ENCODE results near the gene TSPAN7. TPM values are rescaled to one million over a fixed set of nuclear protein-coding genes. Genes with fewer than 3 reads are reported as not detected.

Gene TSPAN7
- total and polyA plus RNA-seq, 4 donors: 6.2 to 71.1 (median 23.7) TPM

DNA sequence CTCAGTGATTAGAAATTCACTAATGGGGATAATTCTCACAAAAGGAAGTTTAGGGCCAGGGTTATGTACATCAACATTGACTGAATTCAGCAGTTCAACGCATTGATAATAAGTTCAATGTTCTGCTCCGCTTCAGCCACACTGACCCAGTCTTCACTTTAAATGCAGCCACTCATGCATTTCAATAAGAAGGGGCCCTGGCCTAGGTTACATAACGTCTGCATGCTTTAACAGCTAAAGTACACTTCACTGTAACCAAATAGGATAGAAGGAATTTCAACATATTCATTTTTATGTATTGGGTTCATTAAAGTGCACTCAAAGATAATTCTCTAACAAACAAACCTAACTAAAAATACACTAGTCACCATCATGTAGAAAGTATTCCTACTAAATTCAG is 12.8 kb upstream of the TSPAN7 start:
- Histone ChIP-seq H3K9me3 (ENCODE audit: control insufficient read depth, low read length) (no peaks in the 10 kb centered on the region), H3K4me1 (ENCODE audit: control insufficient read depth in 1 of 2, insufficient read depth in 2 of 2, low read length in 2 of 2) (no peaks in the 10 kb centered on the region), H3K4me3 (ENCODE audit: low read length in 2 of 2) (no peak overlapping the region), H3K36me3 (ENCODE audit: control insufficient read depth in 1 of 2, insufficient read depth in 2 of 2, low read length in 1 of 2) (no peaks in the 10 kb centered on the region), H3K27me3 (ENCODE audit: control insufficient read depth in 1 of 2, insufficient read depth in 2 of 2, low read length in 1 of 2) (no peaks in the 10 kb centered on the region), H3K27ac (ENCODE audit: low read depth in 1 of 2, low read length in 2 of 2) (no peak overlapping the region)
- 54 to 80% methylated on average over 3 of the region's 3 CpGs for WGBS, 2 donors
- DNase-seq (no peak), ATAC-seq (ENCODE audit: low FRiP score) (no peak)
- intact Hi-C loops (cut with DNase I): no loop called here

GRCh38 chrX:38552721-38553120 is 8.6 kb upstream of the TSPAN7 start:
- H3K4me1 ChIP-seq (ENCODE audit: control insufficient read depth in 1 of 2, insufficient read depth in 2 of 2, low read length in 2 of 2): no peaks in the 10 kb centered on the region
- intact Hi-C loops (cut with DNase I): no loop called here
- no peak for DNase-seq

GRCh38 chrX:38558686-38559085 is 2.7 kb upstream of the TSPAN7 start:
- Histone ChIP-seq H3K27me3 (ENCODE audit: control insufficient read depth in 1 of 2, insufficient read depth in 2 of 2, low read length in 1 of 2) (no peaks in the 10 kb centered on the region), H3K9me3 (ENCODE audit: control insufficient read depth, low read length) (no peaks in the 10 kb centered on the region), H3K4me3 (ENCODE audit: low read length in 2 of 2) (no peak overlapping the region), H3K36me3 (ENCODE audit: control insufficient read depth in 1 of 2, insufficient read depth in 2 of 2, low read length in 1 of 2) (no peaks in the 10 kb centered on the region), H3K27ac (ENCODE audit: low read depth in 1 of 2, low read length in 2 of 2) (no peak overlapping the region), H3K4me1 (ENCODE audit: control insufficient read depth in 1 of 2, insufficient read depth in 2 of 2, low read length in 2 of 2) (no peaks in the 10 kb centered on the region)
- 85 to 96% methylated on average over 2 of the region's 2 CpGs for WGBS, 2 donors
- DNase-seq: no peak
- ATAC-seq (ENCODE audit: low FRiP score): no peak
- intact Hi-C loops (cut with DNase I): no loop called here

More at GRCh38 chrX:38552721-38553120, 8.6 kb upstream of the TSPAN7 start:
- no peak for ATAC-seq (ENCODE audit: low FRiP score)
- no peaks in the 10 kb centered on the region for H3K9me3 ChIP-seq (ENCODE audit: control insufficient read depth, low read length)
- WGBS, 2 donors: 69 to 86% methylated on average over 1 of the region's 1 CpG
- H3K4me3 ChIP-seq (ENCODE audit: low read length in 2 of 2): no peak overlapping the region
- H3K27ac ChIP-seq (ENCODE audit: low read depth in 1 of 2, low read length in 2 of 2): no peak overlapping the region
- H3K36me3 ChIP-seq (ENCODE audit: control insufficient read depth in 1 of 2, insufficient read depth in 2 of 2, low read length in 1 of 2): no peaks in the 10 kb centered on the region
- H3K27me3 ChIP-seq (ENCODE audit: control insufficient read depth in 1 of 2, insufficient read depth in 2 of 2, low read length in 1 of 2): no peaks in the 10 kb centered on the region

- Histone ChIP-seq H3K27me3 (ENCODE audit: control insufficient read depth in 1 of 2, insufficient read depth in 2 of 2, low read length in 1 of 2) (no peaks in the 10 kb centered on the region), H3K27ac (ENCODE audit: low read depth in 1 of 2, low read length in 2 of 2) (no peak overlapping the region), H3K36me3 (ENCODE audit: control insufficient read depth in 1 of 2, insufficient read depth in 2 of 2, low read length in 1 of 2) (no peaks in the 10 kb centered on the region), H3K9me3 (ENCODE audit: control insufficient read depth, low read length) (no peaks in the 10 kb centered on the region), H3K4me1 (ENCODE audit: control insufficient read depth in 1 of 2, insufficient read depth in 2 of 2, low read length in 2 of 2) (no peaks in the 10 kb centered on the region), H3K4me3 (ENCODE audit: low read length in 2 of 2) (peak overlapping the region; percentile 25 to 28)
- intact Hi-C loops (cut with DNase I): no loop called here
- ATAC-seq (ENCODE audit: low FRiP score) (no peak), DNase-seq (peak in 1 of 2 donors; percentile 38)
- WGBS, 2 donors: 53 to 56% methylated on average over 9 of the region's 9 CpGs
These were observed 591 bp upstream of the TSPAN7 start for GRCh38 chrX:38560776-38561125.

GRCh38 chrX:38561951-38562719 is 793 bp downstream of the TSPAN7 start:
- intact Hi-C loops (cut with DNase I): no loop called here
- DNase-seq (peak; percentile 47 to 69), ATAC-seq (ENCODE audit: low FRiP score) (peak; percentile 58)
- Histone ChIP-seq H3K9me3 (ENCODE audit: control insufficient read depth, low read length) (no peaks in the 10 kb centered on the region), H3K36me3 (ENCODE audit: control insufficient read depth in 1 of 2, insufficient read depth in 2 of 2, low read length in 1 of 2) (no peaks in the 10 kb centered on the region), H3K4me1 (ENCODE audit: control insufficient read depth in 1 of 2, insufficient read depth in 2 of 2, low read length in 2 of 2) (no peaks in the 10 kb centered on the region), H3K27me3 (ENCODE audit: control insufficient read depth in 1 of 2, insufficient read depth in 2 of 2, low read length in 1 of 2) (no peaks in the 10 kb centered on the region), H3K27ac (ENCODE audit: low read depth in 1 of 2, low read length in 2 of 2) (no peak overlapping the region), H3K4me3 (ENCODE audit: low read length in 2 of 2) (peak overlapping the region; percentile 35 to 61)
- WGBS, 2 donors: 2 to 38% methylated on average over 30 to 38 of the region's 38 CpGs

GRCh38 chrX:38563030-38563429 is 1.7 kb downstream of the TSPAN7 start:
- 18 to 29% methylated on average over 5 of the region's 5 CpGs for WGBS, 2 donors

GRCh38 chrX:38570396-38570795 is 9.1 kb downstream of the TSPAN7 start:
- Histone ChIP-seq H3K27me3 (ENCODE audit: control insufficient read depth in 1 of 2, insufficient read depth in 2 of 2, low read length in 1 of 2) (no peaks in the 10 kb centered on the region), H3K4me3 (ENCODE audit: low read length in 2 of 2) (no peak overlapping the region), H3K4me1 (ENCODE audit: control insufficient read depth in 1 of 2, insufficient read depth in 2 of 2, low read length in 2 of 2) (no peaks in the 10 kb centered on the region), H3K36me3 (ENCODE audit: control insufficient read depth in 1 of 2, insufficient read depth in 2 of 2, low read length in 1 of 2) (no peaks in the 10 kb centered on the region), H3K9me3 (ENCODE audit: control insufficient read depth, low read length) (no peaks in the 10 kb centered on the region), H3K27ac (ENCODE audit: low read depth in 1 of 2, low read length in 2 of 2) (no peak overlapping the region)
- DNase-seq: no peak
- intact Hi-C loops (cut with DNase I): no loop called here
- ATAC-seq (ENCODE audit: low FRiP score): no peak
- 77 to 78% methylated on average over 1 of the region's 1 CpG for WGBS, 2 donors

More at GRCh38 chrX:38563030-38563429, 1.7 kb downstream of the TSPAN7 start:
- H3K27ac ChIP-seq (ENCODE audit: low read depth in 1 of 2, low read length in 2 of 2): peak overlapping the region in 1 of 2 donors; percentile 44
- H3K9me3 ChIP-seq (ENCODE audit: control insufficient read depth, low read length): no peaks in the 10 kb centered on the region
- no peak overlapping the region for H3K4me3 ChIP-seq (ENCODE audit: low read length in 2 of 2)
- intact Hi-C loops (cut with DNase I): no loop called here
- DNase-seq (no peak), ATAC-seq (ENCODE audit: low FRiP score) (no peak)
- H3K4me1 ChIP-seq (ENCODE audit: control insufficient read depth in 1 of 2, insufficient read depth in 2 of 2, low read length in 2 of 2): no peaks in the 10 kb centered on the region
- H3K36me3 ChIP-seq (ENCODE audit: control insufficient read depth in 1 of 2, insufficient read depth in 2 of 2, low read length in 1 of 2): no peaks in the 10 kb centered on the region
- no peaks in the 10 kb centered on the region for H3K27me3 ChIP-seq (ENCODE audit: control insufficient read depth in 1 of 2, insufficient read depth in 2 of 2, low read length in 1 of 2)

DNA sequence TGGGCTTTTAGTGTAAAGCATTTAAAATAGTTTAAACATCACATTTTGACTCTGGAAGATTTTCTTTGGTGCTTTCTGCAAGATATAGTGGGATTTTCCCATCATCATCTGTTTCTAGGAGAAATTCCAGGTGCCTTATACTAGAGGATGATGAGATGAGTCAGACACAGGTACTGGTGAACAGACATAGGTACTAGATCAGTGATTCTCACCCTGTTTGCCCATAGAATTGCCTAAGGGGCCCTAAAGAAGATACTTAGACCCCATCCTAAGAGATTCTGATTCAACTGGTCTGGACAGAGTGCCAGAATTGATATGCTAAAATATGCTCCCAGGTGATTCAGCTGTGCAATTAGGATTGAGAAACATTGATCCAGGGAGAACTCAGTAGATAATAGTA is 9.7 kb downstream of the TSPAN7 start:
- Histone ChIP-seq H3K9me3 (ENCODE audit: control insufficient read depth, low read length) (no peaks in the 10 kb centered on the region), H3K27ac (ENCODE audit: low read depth in 1 of 2, low read length in 2 of 2) (no peak overlapping the region), H3K27me3 (ENCODE audit: control insufficient read depth in 1 of 2, insufficient read depth in 2 of 2, low read length in 1 of 2) (no peaks in the 10 kb centered on the region), H3K36me3 (ENCODE audit: control insufficient read depth in 1 of 2, insufficient read depth in 2 of 2, low read length in 1 of 2) (no peaks in the 10 kb centered on the region), H3K4me3 (ENCODE audit: low read length in 2 of 2) (no peak overlapping the region), H3K4me1 (ENCODE audit: control insufficient read depth in 1 of 2, insufficient read depth in 2 of 2, low read length in 2 of 2) (no peaks in the 10 kb centered on the region)
- DNase-seq: no peak
- intact Hi-C loops (cut with DNase I): no loop called here
- ATAC-seq (ENCODE audit: low FRiP score): no peak

DNA sequence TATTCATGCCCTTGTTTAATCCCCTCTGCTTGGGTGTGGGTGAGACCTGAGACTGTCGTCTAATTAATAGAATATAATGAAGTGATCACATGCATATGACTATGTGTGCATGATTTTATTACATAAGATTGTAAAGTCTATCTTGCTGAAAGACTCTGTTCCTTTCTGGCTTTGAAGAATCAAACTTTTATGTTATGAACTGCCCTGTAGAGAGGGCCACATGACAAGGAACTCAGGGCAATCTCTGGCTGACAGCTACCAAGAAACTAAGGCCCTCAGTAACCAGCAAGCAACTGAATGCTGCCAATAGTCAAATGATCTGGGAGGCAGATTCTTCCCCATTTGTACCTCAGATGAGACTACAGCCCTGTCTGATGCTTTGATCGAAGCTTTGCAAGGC is 13.5 kb downstream of the TSPAN7 start:
- 90 to 94% methylated on average over 2 of the region's 2 CpGs for WGBS, 2 donors
- H3K27ac ChIP-seq (ENCODE audit: low read depth in 1 of 2, low read length in 2 of 2): no peak overlapping the region
- H3K4me1 ChIP-seq (ENCODE audit: control insufficient read depth in 1 of 2, insufficient read depth in 2 of 2, low read length in 2 of 2): no peaks in the 10 kb centered on the region
- intact Hi-C loops (cut with DNase I): no loop called here
- no peaks in the 10 kb centered on the region for H3K27me3 ChIP-seq (ENCODE audit: control insufficient read depth in 1 of 2, insufficient read depth in 2 of 2, low read length in 1 of 2)
- no peaks in the 10 kb centered on the region for H3K36me3 ChIP-seq (ENCODE audit: control insufficient read depth in 1 of 2, insufficient read depth in 2 of 2, low read length in 1 of 2)
- ATAC-seq (ENCODE audit: low FRiP score): no peak
- H3K9me3 ChIP-seq (ENCODE audit: control insufficient read depth, low read length): no peaks in the 10 kb centered on the region
- no peak for DNase-seq
- H3K4me3 ChIP-seq (ENCODE audit: low read length in 2 of 2): no peak overlapping the region

Measured in aorta (tissue), 5 donors.